NB4 (cell line): ENCODE measurements around the gene MYO16.

Experiments used
- CTCF ChIP-seq: IDR thresholded peaks from one replicate; pipeline ENCODE4 v1.5.1; 2012; ENCODE audit warnings: low read depth, low read length
- MYC ChIP-seq: IDR thresholded peaks from 2 replicates; pipeline ENCODE4 v1.6.1; 2011; ENCODE audit warnings: low read depth, low read length
- POLR2A ChIP-seq: IDR thresholded peaks from 2 replicates; pipeline ENCODE4 v1.6.1; 2011; ENCODE audit warnings: mild to moderate bottlenecking; ENCODE audit not compliant: insufficient read length; ENCODE audit errors: extremely low read depth
- TF ChIP-seq, protein P1 (sequence below): IDR thresholded peaks from 2 replicates; pipeline ENCODE4 v1.6.1; 2011; ENCODE audit warnings: low read depth, low read length

DNA sequence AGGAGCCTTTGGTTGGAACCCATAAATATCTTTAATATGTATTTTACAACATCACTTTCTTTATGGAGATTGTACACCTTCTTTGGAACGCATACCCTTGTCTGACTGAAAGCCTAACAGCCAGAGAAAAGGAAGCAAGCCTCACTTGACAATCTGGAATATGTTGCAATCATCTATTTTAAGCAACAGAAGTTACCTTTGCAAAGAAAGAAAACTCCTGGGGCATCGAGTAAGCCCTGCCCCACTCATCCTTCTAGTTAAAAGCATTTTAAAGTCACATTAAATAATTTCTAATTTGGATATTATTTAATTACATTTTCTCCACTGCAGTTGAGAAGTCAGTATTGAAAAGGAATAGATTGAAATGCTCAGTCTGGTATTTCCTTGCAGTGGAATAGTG lies 542.7 kb downstream of the MYO16 start:
- TF ChIP-seq POLR2A, result no peak
- TF ChIP-seq CTCF, result no peak
- TF ChIP-seq, protein P1, sequence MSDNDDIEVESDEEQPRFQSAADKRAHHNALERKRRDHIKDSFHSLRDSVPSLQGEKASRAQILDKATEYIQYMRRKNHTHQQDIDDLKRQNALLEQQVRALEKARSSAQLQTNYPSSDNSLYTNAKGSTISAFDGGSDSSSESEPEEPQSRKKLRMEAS, result no peak
- TF ChIP-seq MYC, result no peak
